PC-3 (cell line): ENCODE measurements around the gene OXT. TPM values are rescaled to one million over a fixed set of nuclear protein-coding genes. Genes with fewer than 3 reads are reported as not detected.

Experiments used
- ATAC-seq: fragments of 200-7000 bp; cut with Tn5 transposase; 2 replicates; pipeline ENCODE4 v1.9.1; 2020; ENCODE audit warnings: mild to moderate bottlenecking, moderate library complexity
- BruUV-seq: library from RNA; stranded (reverse); fragments of 400-500 nt; replicated peaks from 2 replicates; lab custom pipeline; 2021; lab: Mats Ljungman, UMichigan
- CTCF ChIA-PET: fragments of 300-600 bp; sonication (Branson Sonifier 250); formaldehyde crosslinking; loops from one replicate; lab custom pipeline; 2022; ENCODE audit warnings: antibody characterized with exemption; lab: Charles Lee
- POLR2A ChIA-PET: fragments of 300-600 bp; sonication (Branson Sonifier 250); formaldehyde crosslinking; loops from one replicate; lab custom pipeline; 2022; ENCODE audit warnings: antibody characterized with exemption; ENCODE audit not compliant: unreplicated experiment; lab: Charles Lee
- DNase-seq: peaks from one replicate; pipeline ENCODE4 v3.0.0-alpha.2; 2015
- H2AFZ ChIP-seq: fragments of 300-600 bp; sonication (generic); 2 replicates; pipeline ENCODE4 v1.6.0; 2016; ENCODE audit warnings: antibody characterized with exemption, low read length
- H3F3A ChIP-seq: fragments of 300-600 bp; sonication (generic); one replicate; pipeline ENCODE4 v1.6.0; 2017; ENCODE audit warnings: antibody characterized with exemption, low read length, control low read depth, mild to moderate bottlenecking; ENCODE audit not compliant: unreplicated experiment
- H3K27ac ChIP-seq: fragments of 300-600 bp; sonication (generic); 2 replicates; pipeline ENCODE4 v1.5.1; 2016; ENCODE audit warnings: mild to moderate bottlenecking, low read length
- H3K27me3 ChIP-seq: fragments of 300-600 bp; sonication (generic); 2 replicates; pipeline ENCODE4 v1.6.1; 2016; ENCODE audit warnings: low read length, mixed read lengths
- H3K36me3 ChIP-seq: fragments of 300-600 bp; sonication (generic); 2 replicates; pipeline ENCODE4 v1.6.1; 2016; ENCODE audit warnings: low read depth, mixed run types, low read length, mixed read lengths
- H3K4me1 ChIP-seq: fragments of 300-600 bp; sonication (generic); 2 replicates; pipeline ENCODE4 v1.5.1; 2016; ENCODE audit warnings: low read length; ENCODE audit not compliant: insufficient read depth
- H3K4me2 ChIP-seq: fragments of 300-600 bp; sonication (generic); 2 replicates; pipeline ENCODE4 v1.6.0; 2016; ENCODE audit warnings: low read length
- H3K4me3 ChIP-seq: fragments of 300-600 bp; sonication (generic); 2 replicates; pipeline ENCODE4 v1.5.1; 2016; ENCODE audit warnings: mild to moderate bottlenecking, low read length, mixed read lengths
- H3K79me2 ChIP-seq: fragments of 300-600 bp; sonication (generic); 2 replicates; pipeline ENCODE4 v1.6.1; 2017; ENCODE audit warnings: low read length, mixed read lengths
- H3K9ac ChIP-seq: fragments of 300-600 bp; sonication (generic); 2 replicates; pipeline ENCODE4 v1.6.0; 2016; ENCODE audit warnings: mild to moderate bottlenecking, low read length
- H3K9me2 ChIP-seq: fragments of 300-600 bp; sonication (generic); replicated peaks from 2 replicates; pipeline ENCODE4 v1.6.1; 2016; ENCODE audit warnings: mixed run types, low read length, mixed read lengths
- H3K9me3 ChIP-seq: fragments of 300-600 bp; sonication (generic); 2 replicates; pipeline ENCODE4 v1.6.1; 2016; ENCODE audit warnings: low read length, mixed read lengths
- H4K20me1 ChIP-seq: fragments of 300-600 bp; sonication (generic); 2 replicates; pipeline ENCODE4 v1.6.1; 2016; ENCODE audit warnings: low read length, mixed read lengths
- CTCF ChIP-seq: fragments of 300-600 bp; sonication (generic); conservative IDR thresholded peaks from 2 replicates; pipeline ENCODE4 v1.5.1; 2017; ENCODE audit warnings: antibody characterized with exemption, low read depth, mild to moderate bottlenecking, low read length
- EZH2 ChIP-seq: fragments of 300-600 bp; sonication (generic); IDR thresholded peaks from one replicate; pipeline ENCODE4 v1.6.1; 2017; ENCODE audit warnings: antibody characterized with exemption, mild to moderate bottlenecking, low read length; ENCODE audit not compliant: unreplicated experiment
- EZH2phosphoT487 ChIP-seq: fragments of 300-600 bp; sonication (generic); IDR thresholded peaks from 2 replicates; pipeline ENCODE4 v1.6.1; 2018; ENCODE audit warnings: mild to moderate bottlenecking, antibody characterized with exemption, low read length, borderline replicate concordance
- intact Hi-C: fragments of 100-400 bp; cut with micrococcal nuclease; formaldehyde crosslinking; loops from 2 replicates; pipeline ENCODE4 v1.9.0; 2023
- total RNA-seq: library from RNA; depleted of rRNA; stranded (reverse); fragments of >200 nt; gene quantifications from 2 replicates; pipeline ENCODE4 v1.2.3, GENCODE V29; 2014

Gene OXT
- total RNA-seq, 1 experiment from 2014 or later: not detected

GRCh38 chr20:3102575-3103368 is 31.4 kb downstream of the OXT start:
- Histone ChIP-seq H4K20me1 (no peaks in the 10 kb centered on the region), H3K9me2 (no peaks in the 10 kb centered on the region), H3K9ac (no peak overlapping the region), H3K36me3 (no peaks in the 10 kb centered on the region), H3K4me2 (no peak overlapping the region), H3K9me3 (no peaks in the 10 kb centered on the region), H3K27ac (no peak overlapping the region), H2AFZ (no peak overlapping the region), H3K79me2 (no peaks in the 10 kb centered on the region), H3K27me3 (no peaks in the 10 kb centered on the region), H3K4me1 (no peaks in the 10 kb centered on the region), H3K4me3 (no peak overlapping the region), H3F3A (no peaks in the 10 kb centered on the region)
- DNase-seq (no peak), ATAC-seq (no peak)
- intact Hi-C loops: no loop called here
- ChIA-PET POLR2A (no interaction called here), CTCF (interaction anchor here (0.6 kb wide), 1 partner anchor 50 kb away, joined by 5 read pairs; no protein-coding TSS in a partner anchor)
- TF ChIP-seq CTCF (no peak), EZH2 (no peak), EZH2phosphoT487 (no peak)
- BruUV-seq: TSS peak; percentile 18

- intact Hi-C loops: no loop called here
- ATAC-seq: no peak
- Histone ChIP-seq H3K27me3 (no peaks in the 10 kb centered on the region), H3K27ac (no peak overlapping the region), H2AFZ (no peak overlapping the region), H3K4me1 (no peaks in the 10 kb centered on the region), H3K4me3 (no peak overlapping the region), H3K9ac (no peak overlapping the region), H3F3A (no peaks in the 10 kb centered on the region), H3K9me2 (no peaks in the 10 kb centered on the region), H3K36me3 (no peaks in the 10 kb centered on the region), H3K79me2 (no peaks in the 10 kb centered on the region), H4K20me1 (no peaks in the 10 kb centered on the region), H3K4me2 (no peak overlapping the region), H3K9me3 (no peaks in the 10 kb centered on the region)
- TF ChIP-seq EZH2phosphoT487 (no peak), CTCF (no peak), EZH2 (no peak)
- ChIA-PET POLR2A (no interaction called here), CTCF (no interaction called here)
- no peak for DNase-seq
- BruUV-seq: no TSS peak
Measured at GRCh38 chr20:3103369-3104032, 32.1 kb downstream of the OXT start.
